ENCODE results near the gene NOP9.

The NOP9 gene

GRCh38 chr14:24293525-24293924 lies 6.1 kb upstream of the NOP9 start:
- Histone ChIP-seq H2AFZ (no peak overlapping the region), H3K4me1 (no peaks in the 10 kb centered on the region), H3K4me2 (ENCODE audit: low read length) (no peak overlapping the region), H3K27ac (no peak overlapping the region), H3K9ac (no peak overlapping the region), H3K27me3 (ENCODE audit: control insufficient read depth, insufficient read depth, low read length) (no peaks in the 10 kb centered on the region), H3K36me3 (ENCODE audit: control insufficient read depth, insufficient read depth, low read length) (no peaks in the 10 kb centered on the region), H3K4me3 (ENCODE audit: low read depth, low read length) (no peak overlapping the region), H3K79me2 (peaks cover 5% of the 10 kb centered on the region), H3K9me3 (ENCODE audit: control insufficient read depth, low read length) (no peaks in the 10 kb centered on the region)
- no peak for TF ChIP-seq CTCF (IDR thresholded peaks at IDR 0.05)

GRCh38 chr14:24296341-24297157 lies 3.1 kb upstream of the NOP9 start:
- Histone ChIP-seq H3K36me3 (ENCODE audit: control insufficient read depth, insufficient read depth, low read length) (no peaks in the 10 kb centered on the region), H3K4me1 (peaks cover 8% of the 10 kb centered on the region)
- TF ChIP-seq CTCF (IDR thresholded peaks at IDR 0.05), result peak; percentile 77

GRCh38 chr14:24297190-24297964 lies 2.3 kb upstream of the NOP9 start:
- H2AFZ ChIP-seq, result no peak overlapping the region
- H3K4me2 ChIP-seq (ENCODE audit: low read length), result no peak overlapping the region
- no peak overlapping the region for H3K9ac ChIP-seq
- H3K27ac ChIP-seq, result no peak overlapping the region
- no peaks in the 10 kb centered on the region for H3K36me3 ChIP-seq (ENCODE audit: control insufficient read depth, insufficient read depth, low read length)
- H3K9me3 ChIP-seq (ENCODE audit: control insufficient read depth, low read length), result no peaks in the 10 kb centered on the region
- peak; percentile 48 for TF ChIP-seq CTCF (IDR thresholded peaks at IDR 0.05)
- no peak overlapping the region for H3K4me3 ChIP-seq (ENCODE audit: low read depth, low read length)
- H3K4me1 ChIP-seq, result peaks cover 8% of the 10 kb centered on the region
- H3K79me2 ChIP-seq, result peaks cover 8% of the 10 kb centered on the region
- H3K27me3 ChIP-seq (ENCODE audit: control insufficient read depth, insufficient read depth, low read length), result no peaks in the 10 kb centered on the region

More at GRCh38 chr14:24296341-24297157, 3.1 kb upstream of the NOP9 start:
- Histone ChIP-seq H2AFZ (no peak overlapping the region), H3K79me2 (peaks cover 8% of the 10 kb centered on the region), H3K4me2 (ENCODE audit: low read length) (no peak overlapping the region), H3K27ac (no peak overlapping the region), H3K27me3 (ENCODE audit: control insufficient read depth, insufficient read depth, low read length) (no peaks in the 10 kb centered on the region), H3K9ac (no peak overlapping the region), H3K9me3 (ENCODE audit: control insufficient read depth, low read length) (no peaks in the 10 kb centered on the region), H3K4me3 (ENCODE audit: low read depth, low read length) (no peak overlapping the region)

GRCh38 chr14:24298892-24299254 lies 777 bp upstream of the NOP9 start:
- no peaks in the 10 kb centered on the region for H3K27me3 ChIP-seq (ENCODE audit: control insufficient read depth, insufficient read depth, low read length)
- peaks cover 8% of the 10 kb centered on the region for H3K79me2 ChIP-seq
- peak overlapping the region; percentile 94 for H3K4me2 ChIP-seq (ENCODE audit: low read length)
- H3K9ac ChIP-seq, result peak overlapping the region; percentile 41
- peak overlapping the region; percentile 88 for H2AFZ ChIP-seq
- H3K27ac ChIP-seq, result peak overlapping the region; percentile 70
- no peaks in the 10 kb centered on the region for H3K36me3 ChIP-seq (ENCODE audit: control insufficient read depth, insufficient read depth, low read length)
- no peak for TF ChIP-seq CTCF (IDR thresholded peaks at IDR 0.05)
- peak overlapping the region; percentile 85 for H3K4me3 ChIP-seq (ENCODE audit: low read depth, low read length)
- peaks cover 8% of the 10 kb centered on the region for H3K4me1 ChIP-seq
- no peaks in the 10 kb centered on the region for H3K9me3 ChIP-seq (ENCODE audit: control insufficient read depth, low read length)
